GM12878 (cell line): ENCODE results near the gene ATG5. TPM values are rescaled to one million over a fixed set of nuclear protein-coding genes. Genes with fewer than 3 reads are reported as not detected.

Source experiments
- ATAC-seq: fragments of 200-7000 bp; cut with Tn5 transposase; 3 replicates; pipeline ENCODE4 v1.9.1; 2020; ENCODE audit warnings: mild to moderate bottlenecking, moderate library complexity
- BruUV-seq: library from RNA; stranded (reverse); fragments of 400-500 nt; replicated peaks from 2 replicates; lab custom pipeline; 2021; lab: Mats Ljungman, UMichigan
- CTCF ChIA-PET: fragments of 300-600 bp; sonication (Branson Sonifier 250); formaldehyde crosslinking; extraction: SDS; loops from one replicate; lab custom pipeline; 2021; ENCODE audit warnings: inconsistent platforms; lab: Yijun Ruan, JAX
- POLR2A ChIA-PET: fragments of 350-600 bp; formaldehyde crosslinking; extraction: SDS; loops from one replicate; lab custom pipeline; 2021; ENCODE audit warnings: inconsistent platforms; lab: Charles Lee
- RAD21 ChIA-PET: fragments of 300-600 bp; sonication (Branson Sonifier 250); formaldehyde crosslinking; loops from one replicate; lab custom pipeline; 2023; ENCODE audit warnings: antibody characterized with exemption; ENCODE audit not compliant: unreplicated experiment; lab: Charles Lee
- SMC1A ChIA-PET: fragments of 300-600 bp; sonication (Branson Sonifier 250); formaldehyde crosslinking; loops from one replicate; lab custom pipeline; 2023; ENCODE audit not compliant: unreplicated experiment, uncharacterized antibody; lab: Charles Lee
- DNase-seq: peaks from one replicate; pipeline ENCODE4 v3.0.0-alpha.2; 2011; ENCODE audit warnings: low read depth, low spot score
- FAIRE-seq: peaks from 3 replicates; lab custom pipeline; 2011; peaks lifted over from hg19 to GRCh38; lab: Jason Lieb, UNC
- H2AFZ ChIP-seq: 2 replicates; pipeline ENCODE4 v1.6.0; 2011; ENCODE audit warnings: low read depth, low read length, control low read depth; ENCODE audit not compliant: control insufficient read depth
- H3K27ac ChIP-seq: 2 replicates; pipeline ENCODE4 v1.5.1; 2011; ENCODE audit warnings: control low read depth; ENCODE audit not compliant: control insufficient read depth, insufficient read depth
- H3K27me3 ChIP-seq, 2 experiments: replicated peaks in 1 of 2; 2 replicates each; pipeline versions ENCODE4 v1.6.0 to v1.6.1; 2011; ENCODE audit warnings: low read length in 1 of 2; ENCODE audit not compliant: control insufficient read depth in 2 of 2, insufficient read depth in 2 of 2
- H3K36me3 ChIP-seq, 2 experiments: 2 replicates each; pipeline ENCODE4 v1.5.1; 2011; ENCODE audit warnings: low read length in 1 of 2; ENCODE audit not compliant: control insufficient read depth in 2 of 2, insufficient read depth in 2 of 2
- H3K4me1 ChIP-seq: 2 replicates; pipeline ENCODE4 v1.6.1; 2011; ENCODE audit warnings: mild to moderate bottlenecking, low read length, moderate library complexity, mixed read lengths; ENCODE audit not compliant: control insufficient read depth, insufficient read depth
- H3K4me2 ChIP-seq: 2 replicates; pipeline ENCODE4 v1.6.0; 2011; ENCODE audit warnings: control low read depth; ENCODE audit not compliant: control insufficient read depth, insufficient read depth
- H3K4me3 ChIP-seq: fragments of 200-600 bp; sonication (generic); 2 replicates; pipeline ENCODE4 v1.5.1; 2016
- H3K79me2 ChIP-seq: 2 replicates; pipeline ENCODE4 v1.6.0; 2011; ENCODE audit warnings: low read length; ENCODE audit not compliant: control insufficient read depth, insufficient read depth
- H3K9ac ChIP-seq: 2 replicates; pipeline ENCODE4 v1.8.0; 2011; ENCODE audit warnings: low read length, control low read depth, mixed read lengths; ENCODE audit not compliant: control insufficient read depth, insufficient read depth
- H3K9me3 ChIP-seq: replicated peaks from 3 replicates; pipeline ENCODE4 v1.5.1; 2011; ENCODE audit warnings: mild to moderate bottlenecking, low read length; ENCODE audit not compliant: control insufficient read depth, insufficient read depth
- H4K20me1 ChIP-seq: 2 replicates; pipeline ENCODE4 v1.6.0; 2011; ENCODE audit not compliant: control insufficient read depth, insufficient read depth
- ATF7 ChIP-seq: fragments of 450-650 bp; IDR thresholded peaks from 2 replicates; pipeline ENCODE4 v1.6.1; 2016; ENCODE audit warnings: low read depth, mild to moderate bottlenecking
- BACH1 ChIP-seq: fragments of 450-650 bp; IDR thresholded peaks from 2 replicates; pipeline ENCODE4 v1.6.1; 2017; ENCODE audit warnings: mild to moderate bottlenecking, borderline replicate concordance
- BCL11A ChIP-seq: IDR thresholded peaks from 2 replicates; pipeline ENCODE4 v1.6.1; 2011; ENCODE audit warnings: low read depth, low read length
- BHLHE40 ChIP-seq, 2 experiments: fragments of 450-650 bp in 1 of 2; IDR thresholded peaks; 2 replicates each; pipeline ENCODE4 v1.6.1; 2011 to 2017; ENCODE audit warnings: low read depth in 2 of 2, borderline replicate concordance in 1 of 2, improper control_type of control experiment in 1 of 2, low read length in 1 of 2, mild to moderate bottlenecking in 1 of 2
- BRCA1 ChIP-seq: IDR thresholded peaks from 2 replicates; pipeline ENCODE4 v1.6.1; 2011; ENCODE audit warnings: low read depth, low read length, improper control_type of control experiment
- CEBPB ChIP-seq, 2 experiments: fragments of 150-350 bp in 1 of 2; IDR thresholded peaks; 2 replicates each; pipeline ENCODE4 v1.6.1; 2012 to 2014; ENCODE audit warnings: low read depth in 2 of 2, low read length in 2 of 2, borderline replicate concordance in 1 of 2, inconsistent platforms in 1 of 2
- CREM ChIP-seq: IDR thresholded peaks from 2 replicates; pipeline ENCODE4 v1.6.1; 2014; ENCODE audit warnings: antibody characterized with exemption, low read depth
- DPF2 ChIP-seq: fragments of 450-650 bp; IDR thresholded peaks from 2 replicates; pipeline ENCODE4 v1.6.1; 2017; ENCODE audit warnings: mild to moderate bottlenecking
- EED ChIP-seq: sonication (generic); IDR thresholded peaks from 2 replicates; pipeline ENCODE4 v1.6.1; 2016; ENCODE audit warnings: antibody characterized with exemption, low read depth
- EP300 ChIP-seq, 2 experiments: fragments of 150-350 bp in 1 of 2; IDR thresholded peaks; 2 replicates each; pipeline ENCODE4 v1.6.1; 2011 to 2012; ENCODE audit warnings: low read depth in 2 of 2, low read length in 2 of 2, borderline replicate concordance in 1 of 2, improper control_type of control experiment in 1 of 2, inconsistent platforms in 1 of 2; ENCODE audit not compliant: control insufficient read depth in 1 of 2
- FOS ChIP-seq: IDR thresholded peaks from 3 replicates; pipeline ENCODE4 v1.6.1; 2011; ENCODE audit warnings: borderline replicate concordance; ENCODE audit not compliant: insufficient read length; ENCODE audit errors: extremely low read depth
- FOXM1 ChIP-seq: IDR thresholded peaks from 2 replicates; pipeline ENCODE4 v1.6.1; 2012; ENCODE audit warnings: low read depth, mild to moderate bottlenecking, inconsistent platforms, low read length, moderate library complexity
- HDAC2 ChIP-seq: fragments of 200-600 bp; sonication (generic); IDR thresholded peaks from 2 replicates; pipeline ENCODE4 v1.6.1; 2017
- JUNB ChIP-seq: IDR thresholded peaks from 2 replicates; pipeline ENCODE4 v1.6.1; 2016; ENCODE audit warnings: antibody characterized with exemption, mild to moderate bottlenecking
- MTA2 ChIP-seq: fragments of 450-650 bp; IDR thresholded peaks from 2 replicates; pipeline ENCODE4 v1.6.1; 2016; ENCODE audit warnings: low read depth, mild to moderate bottlenecking, moderate library complexity
- MTA3 ChIP-seq: IDR thresholded peaks from 2 replicates; pipeline ENCODE4 v1.6.1; 2012; ENCODE audit warnings: low read length, inconsistent platforms, borderline replicate concordance
- MYC ChIP-seq: IDR thresholded peaks from 2 replicates; pipeline ENCODE4 v1.6.1; 2011; ENCODE audit warnings: mild to moderate bottlenecking, low read length, moderate library complexity, inconsistent platforms; ENCODE audit not compliant: insufficient read depth, insufficient replicate concordance, insufficient read length, severe bottlenecking
- NFYB ChIP-seq: IDR thresholded peaks from 2 replicates; pipeline ENCODE4 v1.6.1; 2011; ENCODE audit warnings: low read depth, mild to moderate bottlenecking, low read length, improper control_type of control experiment, moderate library complexity; ENCODE audit not compliant: insufficient read depth
- POLR2A ChIP-seq: IDR thresholded peaks from 2 replicates; pipeline ENCODE4 v1.6.1; 2011; ENCODE audit warnings: low read depth, mild to moderate bottlenecking, low read length
- RAD51 ChIP-seq: fragments of 450-650 bp; IDR thresholded peaks from 2 replicates; pipeline ENCODE4 v1.6.1; 2016; ENCODE audit warnings: moderate library complexity, mild to moderate bottlenecking, inconsistent platforms
- RUNX3 ChIP-seq: IDR thresholded peaks from 2 replicates; pipeline ENCODE4 v1.6.1; 2012; ENCODE audit warnings: low read length, inconsistent platforms
- SMAD5 ChIP-seq: IDR thresholded peaks from 2 replicates; pipeline ENCODE4 v1.6.1; 2016; ENCODE audit warnings: antibody characterized with exemption, low read depth
- SP1 ChIP-seq: IDR thresholded peaks from one replicate; pipeline ENCODE4 v1.6.1; 2011; ENCODE audit warnings: low read depth, low read length
- TCF12 ChIP-seq: IDR thresholded peaks from 2 replicates; pipeline ENCODE4 v1.6.1; 2011; ENCODE audit warnings: low read depth, mild to moderate bottlenecking, low read length
- WRNIP1 ChIP-seq: IDR thresholded peaks from 2 replicates; pipeline ENCODE4 v1.6.1; 2011; ENCODE audit warnings: low read depth, low read length, improper control_type of control experiment, borderline replicate concordance
- ZNF207 ChIP-seq: fragments of 450-650 bp; IDR thresholded peaks from 2 replicates; pipeline ENCODE4 v1.6.1; 2014; ENCODE audit warnings: antibody characterized with exemption, mild to moderate bottlenecking, borderline replicate concordance
- WGBS: methylation state at CpG from one replicate; pipeline ENCODE4 v1.1.6; 2016; ENCODE audit warnings: low lambda C conversion rate; ENCODE audit not compliant: insufficient replicate concordance, insufficient coverage; ENCODE audit errors: missing lambda C conversion rate; 5-methylcytosine and 5-hydroxymethylcytosine counted together
- in situ Hi-C: fragments of 300-500 bp; cut with MboI; formaldehyde crosslinking; loops from 9 replicates; pipeline ENCODE4 v1.14.3; 2018; ENCODE audit warnings: mixed read lengths
- intact Hi-C: fragments of 100-400 bp; cut with micrococcal nuclease; formaldehyde crosslinking; loops from one replicate; pipeline ENCODE4 v1.14.2; 2022; ENCODE audit not compliant: unreplicated experiment
- polyA plus RNA-seq, 11 experiments: library from polyadenylated mRNA; depleted of rRNA in 4 of 11; unstranded in 6 of 11; stranded (reverse) in 5 of 11; fragments of >200 nt; fragmentation: Nextera tagmentation in 4 of 11; fragmentation: Illumina TruSeq in 1 of 11; extraction: Ambion mirVana in 4 of 11; extraction: Trizol in 1 of 11; gene quantifications; 1 replicate in 1 of 11; 2 replicates in 10 of 11; pipeline versions ENCODE4 v1.2.1 to v1.2.3, GENCODE V29; 2011 to 2016; ENCODE audit warnings: inconsistent platforms in 2 of 11, missing spikeins in 2 of 11, low read depth in 1 of 11
- total RNA-seq, 4 experiments: library from RNA; depleted of rRNA in 3 of 4; stranded (reverse); fragments of >200 nt in 3 of 4; fragmentation: Illumina TruSeq in 1 of 4; extraction: Trizol in 1 of 4; gene quantifications; 2 replicates each; pipeline versions ENCODE4 v1.2.1 to v1.2.3, GENCODE V29; 2013 to 2021

The ATG5 gene
- total and polyA plus RNA-seq, 10 of the 15 experiments (the other 5 are each of a cell fraction or from before 2014, with no cell fraction given): 12.9 to 51.8 (median 23.9) TPM

GRCh38 chr6:106244931-106245330 lies 80.6 kb downstream of the ATG5 start:
- FAIRE-seq (peak; percentile 18), ATAC-seq (peak; percentile 84)
- no TSS peak for BruUV-seq
- Histone ChIP-seq H3K9ac (no peak overlapping the region), H3K27me3 (no peaks in the 10 kb centered on the region), H3K36me3 (no peaks in the 10 kb centered on the region; a peak in 2 of 4 replicates), H4K20me1 (no peaks in the 10 kb centered on the region), H3K4me3 (no peak overlapping the region), H3K4me2 (no peak overlapping the region), H3K79me2 (no peaks in the 10 kb centered on the region; the same call in none of the 2 replicates), H3K9me3 (no peaks in the 10 kb centered on the region; the same call in 2 of the 3 replicates), H3K27ac (peak overlapping the region; percentile 28; the same call in 1 of the 2 replicates), H2AFZ (no peak overlapping the region), H3K4me1 (peaks cover 27% of the 10 kb centered on the region)
- CTCF ChIA-PET: interaction anchor here (1.0 to 1.4 kb wide), 2 partner anchors 9 to 155 kb away, joined by 3 to 4 read pairs; no protein-coding TSS in a partner anchor
- RAD21 ChIA-PET: interaction anchor here (1.0 kb wide), 1 partner anchor 159 kb away, joined by 3 read pairs; the partner anchor contains the start of gene PRDM1
- SMC1A ChIA-PET: interaction anchor here (1.0 to 2.1 kb wide), 5 partner anchors 13 to 76 kb away, joined by 3 to 9 read pairs (median 3); no protein-coding TSS in a partner anchor
- intact Hi-C loops: no loop called here
- WGBS: 0% methylated on average over 1 of the region's 1 CpG
- in situ Hi-C loops: no loop called here
- POLR2A ChIA-PET: no interaction called here
- TF ChIP-seq DPF2 (peak; percentile 44; the same call in 1 of the 2 replicates), JUNB (peak; percentile 26; the same call in 1 of the 2 replicates), MYC (no peak), NFYB (no peak), EP300 (IDR thresholded peaks at IDR 0.05; ENCODE audit: borderline replicate concordance in 1 of 2, control insufficient read depth in 1 of 2, low read depth in 2 of 2, low read length in 2 of 2) (peak; percentile 32 to 82; a peak in 2 of 4 replicates), CEBPB (IDR thresholded peaks at IDR 0.05; ENCODE audit: borderline replicate concordance in 1 of 2, low read depth in 2 of 2, low read length in 2 of 2) (no peak), WRNIP1 (no peak), ZNF207 (no peak), FOXM1 (peak; percentile 35; the same call in 1 of the 2 replicates), MTA2 (0 out of 2 replicates have a peak, but pooled peaks have one; percentile 34), BACH1 (no peak), CREM (0 out of 2 replicates have a peak, but pooled peaks have one; percentile 18), HDAC2 (no peak), FOS (no peak), SP1 (no peak), POLR2A (no peak), ATF7 (no peak), MTA3 (no peak), RUNX3 (peak; percentile 67), BCL11A (no peak), EED (no peak), BHLHE40 (IDR thresholded peaks at IDR 0.05; ENCODE audit: borderline replicate concordance in 1 of 2, low read depth in 2 of 2, low read length in 1 of 2) (peak; percentile 47 to 63; a peak in 3 of 4 replicates), RAD51 (peak; percentile 34; the same call in 1 of the 2 replicates), TCF12 (no peak), SMAD5 (no peak), BRCA1 (no peak)
- TF ChIP-seq, all 136 proteins: peak for 9
- peak; percentile 20 for DNase-seq
